Measurements from ENCODE around the gene PDE2A.

PDE2A gene

GRCh38 chr11:72534371-72535193 is 139.6 kb downstream of the PDE2A start:
- DNase-seq, result no peak

- DNase-seq, result no peak
Measured at GRCh38 chr11:72529068-72529467, 145.2 kb downstream of the PDE2A start.

GRCh38 chr11:72528121-72528520 is 146.1 kb downstream of the PDE2A start:
- DNase-seq, result no peak

All from activated CD4-positive, alpha-beta T cell treated with anti-CD3 and anti-CD28 coated beads, Interleukin-2, amount 50 U/mL, for 48 hours (primary cell).